ENCODE data around the gene BROX.
"Not testable (repeated sequence)": the region's sequence is repeated elsewhere in the genome, so short reads cannot be mapped to it uniquely, and the experiment has no call there.

The BROX gene

GRCh38 chr1:222730866-222731265 lies 18.5 kb downstream of the BROX start:
- no peak for DNase-seq (ENCODE audit: low read depth in 2 of 2, low spot score in 1 of 2)

- no peak for DNase-seq (ENCODE audit: low read depth in 2 of 2, low spot score in 1 of 2)
Measured at GRCh38 chr1:222732216-222733159, 20.1 kb downstream of the BROX start.

- DNase-seq (ENCODE audit: low read depth in 2 of 2, low spot score in 1 of 2) = no peak
Measured at GRCh38 chr1:222734740-222735139, 22.4 kb downstream of the BROX start.

GRCh38 chr1:222736470-222736869 lies 24.1 kb downstream of the BROX start:
- DNase-seq (ENCODE audit: low read depth in 2 of 2, low spot score in 1 of 2) = no peak

GRCh38 chr1:222736972-222737371 lies 24.6 kb downstream of the BROX start, which contains the start of gene FAM177B:
TSS of gene FAM177B (plus strand) at chr1:222737202. CDS start at chr1:222746546, 9,344 bp downstream.
- no peak for DNase-seq (ENCODE audit: low read depth in 2 of 2, low spot score in 1 of 2)

GRCh38 chr1:222739465-222739864 lies 27.1 kb downstream of the BROX start:
- DNase-seq (ENCODE audit: low read depth in 2 of 2, low spot score in 1 of 2) = no peak

- no peak for DNase-seq (ENCODE audit: low read depth in 2 of 2, low spot score in 1 of 2)
Measured at GRCh38 chr1:222739929-222740328, 27.6 kb downstream of the BROX start.

- not testable (repeated sequence) for DNase-seq (ENCODE audit: low read depth in 2 of 2, low spot score in 1 of 2)
Measured at GRCh38 chr1:222741630-222742457, 29.5 kb downstream of the BROX start.

GRCh38 chr1:222749927-222750326 lies 37.6 kb downstream of the BROX start:
- DNase-seq (ENCODE audit: low read depth in 2 of 2, low spot score in 1 of 2) = no peak

GRCh38 chr1:222750651-222751050 lies 38.3 kb downstream of the BROX start:
- DNase-seq (ENCODE audit: low read depth in 2 of 2, low spot score in 1 of 2) = no peak

GRCh38 chr1:222751255-222751654 lies 38.9 kb downstream of the BROX start:
- no peak for DNase-seq (ENCODE audit: low read depth in 2 of 2, low spot score in 1 of 2)

- no peak for DNase-seq (ENCODE audit: low read depth in 2 of 2, low spot score in 1 of 2)
Measured at GRCh38 chr1:222754366-222755139, 42.2 kb downstream of the BROX start.

- no peak for DNase-seq (ENCODE audit: low read depth in 2 of 2, low spot score in 1 of 2)
Measured at GRCh38 chr1:222757646-222758268, 45.4 kb downstream of the BROX start.

- DNase-seq (ENCODE audit: low read depth in 2 of 2, low spot score in 1 of 2) = no peak
Measured at GRCh38 chr1:222759451-222760035, 47.2 kb downstream of the BROX start.

- no peak for DNase-seq (ENCODE audit: low read depth in 2 of 2, low spot score in 1 of 2)
Measured at GRCh38 chr1:222761083-222761482, 48.7 kb downstream of the BROX start.

GRCh38 chr1:222762178-222762577 lies 49.8 kb downstream of the BROX start:
- not testable (repeated sequence) for DNase-seq (ENCODE audit: low read depth in 2 of 2, low spot score in 1 of 2)

GRCh38 chr1:222767152-222767571 lies 54.8 kb downstream of the BROX start:
- no peak for DNase-seq (ENCODE audit: low read depth in 2 of 2, low spot score in 1 of 2)

GRCh38 chr1:222768592-222768991 lies 56.2 kb downstream of the BROX start:
- no peak for DNase-seq (ENCODE audit: low read depth in 2 of 2, low spot score in 1 of 2)

- no peak for DNase-seq (ENCODE audit: low read depth in 2 of 2, low spot score in 1 of 2)
Measured at GRCh38 chr1:222769181-222769580, 56.8 kb downstream of the BROX start.

GRCh38 chr1:222769971-222770620 lies 57.7 kb downstream of the BROX start:
- no peak for DNase-seq (ENCODE audit: low read depth in 2 of 2, low spot score in 1 of 2)
